WI38 (cell line): ENCODE measurements around the gene UMAD1.
A peak's percentile ranks its signal among the peaks of the same experiment; 100 is the strongest.
"Not testable (repeated sequence)": the region's sequence is repeated elsewhere in the genome, so short reads cannot be mapped to it uniquely, and the experiment has no call there.

ENCODE experiments used
- H3K4me3 ChIP-seq: 2 replicates; pipeline ENCODE4 v1.5.1; 2011; ENCODE audit warnings: low read depth, mild to moderate bottlenecking, control low read depth, low read length
- CTCF ChIP-seq: IDR thresholded peaks from 2 replicates; pipeline ENCODE4 v1.5.1; 2012; ENCODE audit warnings: low read depth, mild to moderate bottlenecking, control low read depth, low read length

The UMAD1 gene

GRCh38 chr7:7652798-7653540, 12.4 kb downstream of the UMAD1 start:
- no peak overlapping the region for H3K4me3 ChIP-seq
- TF ChIP-seq CTCF = no peak

GRCh38 chr7:7653593-7654187, 13.1 kb downstream of the UMAD1 start:
- peak; percentile 45 for TF ChIP-seq CTCF

GRCh38 chr7:7654964-7655715, 14.6 kb downstream of the UMAD1 start:
- TF ChIP-seq CTCF = no peak
- no peak overlapping the region for H3K4me3 ChIP-seq

More at GRCh38 chr7:7653593-7654187, 13.1 kb downstream of the UMAD1 start:
- H3K4me3 ChIP-seq = no peak overlapping the region

GRCh38 chr7:7656459-7656858, 15.9 kb downstream of the UMAD1 start:
- not testable (repeated sequence) for H3K4me3 ChIP-seq

- no peak overlapping the region for H3K4me3 ChIP-seq
- TF ChIP-seq CTCF = 0 out of 2 replicates have a peak, but pooled peaks have one; percentile 22
Measured at GRCh38 chr7:7662527-7662926, 22.0 kb downstream of the UMAD1 start.

- TF ChIP-seq CTCF = no peak
- H3K4me3 ChIP-seq = no peak overlapping the region
Measured at GRCh38 chr7:7664291-7664690, 23.7 kb downstream of the UMAD1 start.

GRCh38 chr7:7665031-7665430, 24.5 kb downstream of the UMAD1 start:
- no peak overlapping the region for H3K4me3 ChIP-seq
- no peak for TF ChIP-seq CTCF
